ENCODE data around the gene CRYZL1.

- no peak for TF ChIP-seq EZH2 (IDR thresholded peaks at IDR 0.05)
- TF ChIP-seq POLR2AphosphoS5 (IDR thresholded peaks at IDR 0.05; ENCODE audit: borderline replicate concordance, low read depth, low read length) = no peak
- no peak for TF ChIP-seq FOXP2 (optimal IDR thresholded peaks at IDR 0.05; ENCODE audit: control extremely low read depth, extremely low read length, insufficient read depth)
Observed at GRCh38 chr21:33670076-33670978, 28.8 kb upstream of the CRYZL1 start.
